ENCODE measurements around the gene INSC.

The INSC gene

GRCh38 chr11:15182372-15182771 lies 67.6 kb downstream of the INSC start:
- no peak for DNase-seq (ENCODE audit: low read depth in 3 of 3, low spot score in 1 of 3)

GRCh38 chr11:15185021-15185420 lies 70.3 kb downstream of the INSC start:
- DNase-seq (ENCODE audit: low read depth in 3 of 3, low spot score in 1 of 3) = no peak

- DNase-seq (ENCODE audit: low read depth in 3 of 3, low spot score in 1 of 3) = no peak
Measured at GRCh38 chr11:15186146-15186545, 71.4 kb downstream of the INSC start.

DNA sequence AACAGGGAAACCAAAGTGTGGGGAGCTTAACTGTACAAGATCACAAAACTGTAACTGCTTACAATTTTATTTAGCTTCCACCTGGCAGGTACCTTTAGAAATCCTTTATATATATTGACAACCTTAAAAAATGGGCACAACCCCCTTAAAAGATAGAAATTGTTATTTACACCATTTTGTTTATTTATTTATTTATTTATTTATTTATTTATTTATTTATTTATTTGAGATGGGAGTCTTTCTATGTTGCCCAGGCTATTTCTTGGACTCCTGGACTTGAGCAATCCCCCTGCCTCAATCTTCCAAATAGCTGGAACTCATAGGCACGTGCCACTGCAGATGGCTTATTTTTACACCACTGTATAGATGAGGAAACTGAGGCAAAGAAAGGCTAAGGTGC lies 74.5 kb downstream of the INSC start:
- DNase-seq (ENCODE audit: low read depth in 3 of 3, low spot score in 1 of 3) = no peak

DNA sequence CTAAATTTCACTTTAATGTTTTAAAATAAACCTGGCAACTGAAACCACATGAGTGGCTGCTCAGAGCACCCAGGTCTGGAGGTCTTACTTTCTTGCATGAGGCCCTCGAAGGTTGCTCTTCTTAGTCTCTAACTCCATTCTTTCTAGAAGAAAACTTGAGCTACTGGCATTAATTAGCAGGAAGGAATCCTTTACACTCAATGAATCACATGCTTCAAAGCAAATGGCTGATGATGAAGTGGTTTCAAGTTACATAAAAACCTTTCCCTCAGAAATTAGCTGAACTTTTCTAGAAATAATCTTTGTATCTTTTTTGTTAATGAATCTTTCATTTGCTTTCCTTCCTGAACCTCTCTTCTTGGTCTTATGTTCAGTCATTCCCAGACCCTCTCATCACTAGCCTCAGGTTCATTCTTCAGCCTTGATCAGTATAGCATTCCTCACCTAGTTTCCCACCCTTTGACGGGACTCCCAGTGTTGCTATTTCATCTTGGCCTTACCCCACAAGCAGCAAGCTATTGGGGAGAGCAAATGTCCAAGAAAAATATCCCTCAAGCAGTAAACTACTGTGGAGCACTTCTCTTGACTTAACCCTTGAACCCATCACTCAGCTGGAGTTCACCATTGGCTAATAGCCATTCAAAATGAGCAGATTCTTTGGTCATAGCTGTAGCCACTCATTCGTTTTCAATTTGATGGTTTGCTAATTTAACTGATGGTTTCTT lies 75.1 kb downstream of the INSC start:
- no peak for DNase-seq (ENCODE audit: low read depth in 3 of 3, low spot score in 1 of 3)

- DNase-seq (ENCODE audit: low read depth in 3 of 3, low spot score in 1 of 3) = no peak
Measured at GRCh38 chr11:15190611-15191010, 75.9 kb downstream of the INSC start.

- no peak for DNase-seq (ENCODE audit: low read depth in 3 of 3, low spot score in 1 of 3)
Measured at GRCh38 chr11:15192005-15192556, 77.4 kb downstream of the INSC start.

GRCh38 chr11:15194671-15195415 lies 80.1 kb downstream of the INSC start:
- no peak for DNase-seq (ENCODE audit: low read depth in 3 of 3, low spot score in 1 of 3)

- DNase-seq (ENCODE audit: low read depth in 3 of 3, low spot score in 1 of 3) = no peak
Measured at GRCh38 chr11:15195454-15196200, 80.9 kb downstream of the INSC start.

DNA sequence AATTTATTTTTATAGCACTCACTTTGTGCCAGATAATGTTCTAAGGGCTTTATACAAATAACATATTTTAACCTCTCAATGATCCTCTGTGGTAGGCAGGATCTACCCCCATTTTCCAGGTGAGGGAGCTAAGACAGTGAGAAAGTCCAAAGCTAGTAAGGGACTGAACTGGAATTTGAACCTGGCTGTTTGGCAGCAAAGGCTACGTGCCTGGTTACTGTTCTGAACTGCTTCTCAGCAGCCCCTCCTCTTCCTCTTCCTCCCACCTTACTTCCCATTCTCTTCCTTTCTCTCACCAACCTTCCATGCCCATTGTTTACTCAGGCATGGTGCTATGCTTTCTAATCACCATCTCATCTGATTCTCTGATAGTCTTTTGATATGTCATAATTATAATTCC lies 82.0 kb downstream of the INSC start:
- DNase-seq (ENCODE audit: low read depth in 3 of 3, low spot score in 1 of 3) = no peak

DNA sequence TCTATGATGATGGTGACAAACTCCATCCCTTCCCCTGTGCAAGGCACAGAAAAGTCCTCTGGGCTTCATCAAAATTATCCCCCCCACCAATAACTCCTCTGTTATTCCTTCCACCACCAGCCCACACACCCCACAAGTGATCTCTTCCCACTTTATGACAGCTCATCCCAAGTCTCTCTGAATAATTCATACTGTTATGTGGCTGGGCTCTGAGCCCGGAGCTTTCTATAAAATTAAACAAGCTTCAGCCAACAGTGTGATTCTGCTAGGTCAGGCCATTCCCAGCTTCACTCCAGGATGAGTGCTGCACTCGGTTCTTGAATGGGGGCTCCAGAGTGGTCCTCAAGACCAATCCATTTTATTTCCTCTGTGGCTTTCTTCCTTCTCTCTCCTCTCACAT lies 83.0 kb downstream of the INSC start:
- no peak for DNase-seq (ENCODE audit: low read depth in 3 of 3, low spot score in 1 of 3)

DNA sequence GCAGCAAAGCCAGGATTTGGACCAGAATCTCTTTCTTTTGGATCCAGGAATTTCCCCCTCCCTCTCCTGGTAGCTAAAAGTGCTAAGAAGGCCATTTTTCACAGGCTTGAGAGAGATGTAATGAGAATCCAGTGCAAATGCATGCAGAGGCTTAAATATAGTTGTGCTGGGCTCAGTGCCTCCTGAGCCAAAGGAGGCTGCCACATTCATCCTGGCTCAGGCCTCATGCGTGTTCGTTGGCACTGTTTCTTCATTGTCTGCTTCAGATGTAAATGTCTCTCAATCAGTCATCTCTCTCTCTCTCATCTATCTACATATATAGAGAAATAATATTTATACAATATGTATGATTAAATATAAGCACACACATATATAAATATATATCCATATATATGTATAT lies 83.6 kb downstream of the INSC start:
- DNase-seq (ENCODE audit: low read depth in 3 of 3, low spot score in 1 of 3) = no peak

- no peak for DNase-seq (ENCODE audit: low read depth in 3 of 3, low spot score in 1 of 3)
Measured at GRCh38 chr11:15199693-15200092, 85.0 kb downstream of the INSC start.

DNA sequence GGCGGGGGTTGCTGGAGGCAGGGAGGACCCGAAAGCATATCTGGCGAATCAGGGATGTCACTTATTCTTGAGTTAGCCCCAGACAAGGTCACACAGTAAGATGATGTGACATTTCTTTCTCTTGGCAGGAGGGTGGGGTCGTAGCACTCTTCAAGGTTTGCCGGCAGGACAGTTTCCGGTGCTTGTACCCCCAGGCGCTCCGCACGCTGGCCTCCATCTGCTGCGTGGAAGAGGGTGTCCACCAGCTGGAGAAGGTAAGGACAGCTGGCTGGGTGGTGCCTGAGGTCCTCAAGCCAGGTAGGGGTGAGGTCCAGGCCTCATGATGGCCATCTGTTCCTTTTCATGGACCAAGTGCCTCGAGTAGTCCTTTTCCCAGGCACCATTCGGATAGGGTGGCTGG lies 86.0 kb downstream of the INSC start:
- no peak for DNase-seq (ENCODE audit: low read depth in 3 of 3, low spot score in 1 of 3)

- no peak for DNase-seq (ENCODE audit: low read depth in 3 of 3, low spot score in 1 of 3)
Measured at GRCh38 chr11:15201586-15201985, 86.9 kb downstream of the INSC start.

DNA sequence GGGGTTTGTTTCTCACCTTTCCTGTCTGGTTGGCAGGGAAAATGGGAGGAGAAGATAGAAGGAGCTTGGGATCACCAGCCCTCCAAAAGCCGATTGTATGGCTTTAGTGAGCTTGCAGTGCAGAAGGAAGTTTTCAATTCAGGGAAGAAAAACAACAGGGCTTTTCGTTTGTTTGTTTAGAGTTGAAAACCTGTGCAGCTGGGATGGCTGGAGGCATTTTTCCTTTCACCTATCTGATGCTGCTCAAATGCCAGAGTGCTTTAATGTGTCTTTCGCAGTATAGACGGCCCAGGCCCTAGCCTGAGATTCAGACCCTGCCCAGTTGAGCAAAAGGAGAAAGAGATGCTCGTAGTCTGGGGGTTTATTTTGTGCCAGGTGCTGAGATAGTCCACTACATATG lies 87.9 kb downstream of the INSC start:
- no peak for DNase-seq (ENCODE audit: low read depth in 3 of 3, low spot score in 1 of 3)

DNA sequence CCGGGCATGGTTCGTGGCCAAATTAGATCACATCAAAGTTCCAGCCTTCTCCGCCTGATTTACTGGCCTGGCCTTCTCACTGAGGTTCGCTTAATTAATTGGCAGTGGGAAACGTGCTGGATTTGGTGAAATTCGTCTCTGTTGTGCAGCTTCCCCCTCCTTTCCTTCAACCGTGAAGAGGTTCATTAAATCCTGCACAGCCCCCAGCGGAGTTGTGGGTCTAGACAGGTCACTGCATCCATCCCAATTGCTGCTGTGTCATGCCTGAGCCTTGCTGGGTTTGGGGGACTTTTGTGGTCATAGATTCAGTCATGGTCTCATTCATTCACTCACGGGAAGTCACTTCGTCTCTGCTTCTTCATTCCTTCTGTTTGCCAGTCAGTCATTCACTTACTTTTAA lies 90.0 kb downstream of the INSC start:
- DNase-seq (ENCODE audit: low read depth in 3 of 3, low spot score in 1 of 3) = no peak

- DNase-seq (ENCODE audit: low read depth in 3 of 3, low spot score in 1 of 3) = no peak
Measured at GRCh38 chr11:15206791-15207190, 92.1 kb downstream of the INSC start.

- peak; percentile 35 to 58 (median 42) for DNase-seq (ENCODE audit: low read depth in 3 of 3, low spot score in 1 of 3)
Measured at GRCh38 chr11:15208378-15209222, 93.9 kb downstream of the INSC start.

DNA sequence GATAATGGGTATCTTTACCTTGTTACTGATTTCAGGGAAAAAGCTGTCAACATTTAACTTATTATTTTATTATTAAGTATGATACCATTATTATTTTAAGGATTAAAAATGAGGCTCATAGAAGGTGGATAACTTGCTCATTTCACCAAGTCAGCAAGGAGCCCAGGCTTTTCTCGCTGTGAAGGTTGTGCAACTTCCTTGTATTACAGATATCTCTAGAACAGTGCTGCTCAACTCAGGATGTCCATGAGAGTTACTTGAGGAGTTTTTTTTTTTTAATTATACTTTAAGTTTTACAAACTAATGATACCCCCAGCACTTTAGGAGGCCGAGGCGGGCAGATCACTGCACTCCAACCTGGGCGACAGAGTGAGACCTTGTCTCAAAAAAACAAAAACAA lies 98.2 kb downstream of the INSC start:
- DNase-seq (ENCODE audit: low read depth in 3 of 3, low spot score in 1 of 3) = no peak

Data from stimulated activated CD4-positive, alpha-beta T cell treated with anti-CD3 and anti-CD28 coated beads, TNF-alpha, amount 100 ng/mL, for 1 hour (primary cell).